A673 (cell line): ENCODE data around the gene VPS33A. TPM values are rescaled to one million over a fixed set of nuclear protein-coding genes. Genes with fewer than 3 reads are reported as not detected.

Experiments
- BruUV-seq: library from RNA; stranded (reverse); fragments of 400-500 nt; replicated peaks from 2 replicates; lab custom pipeline; 2021; lab: Mats Ljungman, UMichigan
- CTCF ChIA-PET: fragments of 300-600 bp; sonication (Branson Sonifier 250); formaldehyde crosslinking; loops from one replicate; lab custom pipeline; 2022; ENCODE audit warnings: antibody characterized with exemption; lab: Charles Lee
- POLR2A ChIA-PET: fragments of 300-600 bp; sonication (Branson Sonifier 250); formaldehyde crosslinking; loops from one replicate; lab custom pipeline; 2022; ENCODE audit warnings: antibody characterized with exemption; ENCODE audit not compliant: low non-redundant PET; lab: Charles Lee
- DNase-seq: peaks from one replicate; pipeline ENCODE4 v3.0.0-alpha.2; 2015; ENCODE audit warnings: low spot score
- H3K27ac ChIP-seq: fragments of 200-600 bp; sonication (generic); 2 replicates; pipeline ENCODE4 v1.5.1; 2016; ENCODE audit warnings: mixed run types, low read depth, mild to moderate bottlenecking, mixed read lengths, antibody characterized with exemption, low read length; ENCODE audit not compliant: poor library complexity, severe bottlenecking
- H3K27me3 ChIP-seq: fragments of 200-600 bp; sonication (generic); replicated peaks from 2 replicates; pipeline ENCODE4 v1.6.1; 2017; ENCODE audit warnings: mixed run types, low read depth, mild to moderate bottlenecking, mixed read lengths, antibody characterized with exemption, low read length; ENCODE audit not compliant: insufficient read depth, poor library complexity
- H3K36me3 ChIP-seq: fragments of 200-600 bp; sonication (generic); 2 replicates; pipeline ENCODE4 v1.6.1; 2016; ENCODE audit warnings: mixed run types, mild to moderate bottlenecking, mixed read lengths, antibody characterized with exemption, low read length; ENCODE audit not compliant: insufficient read depth, poor library complexity, severe bottlenecking
- H3K4me1 ChIP-seq: fragments of 200-600 bp; sonication (generic); 2 replicates; pipeline ENCODE4 v1.6.1; 2017; ENCODE audit warnings: mixed run types, mild to moderate bottlenecking, mixed read lengths, antibody characterized with exemption, low read length; ENCODE audit not compliant: insufficient read depth, poor library complexity, severe bottlenecking
- H3K4me3 ChIP-seq: fragments of 200-600 bp; sonication (generic); 2 replicates; pipeline ENCODE4 v1.5.1; 2016; ENCODE audit warnings: low read depth, mixed run types, mild to moderate bottlenecking, mixed read lengths, low read length; ENCODE audit not compliant: poor library complexity, severe bottlenecking
- H3K9me3 ChIP-seq: fragments of 200-600 bp; sonication (generic); 2 replicates; pipeline ENCODE4 v1.6.1; 2016; ENCODE audit warnings: mixed run types, low read depth, mild to moderate bottlenecking, mixed read lengths, antibody characterized with exemption, low read length; ENCODE audit not compliant: poor library complexity, severe bottlenecking
- CTCF ChIP-seq: fragments of 300-800, 200-600 bp; sonication (generic); conservative IDR thresholded peaks from 2 replicates; pipeline ENCODE4 v1.5.1; 2017; ENCODE audit warnings: low read depth, mild to moderate bottlenecking, antibody characterized with exemption, low read length, moderate library complexity, mixed read lengths
- EZH2 ChIP-seq: fragments of 200-600 bp; sonication (generic); IDR thresholded peaks from 2 replicates; pipeline ENCODE4 v1.6.1; 2017; ENCODE audit warnings: borderline replicate concordance, low read depth, mild to moderate bottlenecking, mixed read lengths, antibody characterized with exemption, low read length; ENCODE audit not compliant: poor library complexity, severe bottlenecking
- intact Hi-C: fragments of 100-400 bp; cut with micrococcal nuclease; formaldehyde crosslinking; loops from one replicate; pipeline ENCODE4 v1.10.0; 2022; ENCODE audit not compliant: unreplicated experiment
- total RNA-seq: library from RNA; stranded (reverse); gene quantifications from 2 replicates; pipeline ENCODE4 v1.2.3, GENCODE V29; 2021

The VPS33A gene
- total RNA-seq, 1 experiment from 2014 or later, result 35.3 TPM

GRCh38 chr12:122208073-122208820 lies 58.0 kb downstream of the VPS33A start:
- ChIA-PET CTCF (no interaction called here), POLR2A (interaction anchor here (0.6 kb wide), 1 partner anchor 287 kb away, joined by 5 read pairs; no protein-coding TSS in a partner anchor)
- Histone ChIP-seq H3K9me3 (no peaks in the 10 kb centered on the region), H3K27me3 (peaks cover 15% of the 10 kb centered on the region), H3K4me3 (no peak overlapping the region), H3K27ac (no peak overlapping the region), H3K36me3 (peaks cover 38% of the 10 kb centered on the region), H3K4me1 (peaks cover 8% of the 10 kb centered on the region)
- no peak for DNase-seq
- intact Hi-C loops, result no loop called here
- TSS peak; percentile 49 for BruUV-seq
- TF ChIP-seq EZH2 (no peak), CTCF (no peak)

GRCh38 chr12:122207391-122207790 lies 58.9 kb downstream of the VPS33A start:
- no TSS peak for BruUV-seq
- intact Hi-C loops, result no loop called here
- TF ChIP-seq CTCF (no peak), EZH2 (no peak)
- Histone ChIP-seq H3K27me3 (peaks cover 15% of the 10 kb centered on the region), H3K36me3 (peaks cover 30% of the 10 kb centered on the region), H3K9me3 (no peaks in the 10 kb centered on the region), H3K4me1 (peaks cover 10% of the 10 kb centered on the region), H3K27ac (no peak overlapping the region), H3K4me3 (no peak overlapping the region)
- no peak for DNase-seq
- POLR2A ChIA-PET, result interaction anchor here (0.5 kb wide), 1 partner anchor 19 kb away, joined by 7 read pairs; the partner anchor contains the start of gene DIABLO
- CTCF ChIA-PET, result no interaction called here

GRCh38 chr12:122206976-122207375 lies 59.3 kb downstream of the VPS33A start:
- Histone ChIP-seq H3K4me1 (peaks cover 14% of the 10 kb centered on the region), H3K9me3 (no peaks in the 10 kb centered on the region), H3K36me3 (peaks cover 26% of the 10 kb centered on the region), H3K4me3 (no peak overlapping the region), H3K27ac (no peak overlapping the region), H3K27me3 (peaks cover 15% of the 10 kb centered on the region)
- POLR2A ChIA-PET, result interaction anchor here (0.5 kb wide), 1 partner anchor 19 kb away, joined by 7 read pairs; the partner anchor contains the start of gene DIABLO
- TF ChIP-seq CTCF (no peak), EZH2 (no peak)
- CTCF ChIA-PET, result no interaction called here
- intact Hi-C loops, result no loop called here
- BruUV-seq, result no TSS peak
- DNase-seq, result no peak
